Activated T-helper 1 cell treated with Interleukin-2 at 50 U/mL for 16 hours (primary cell): ENCODE results near the gene ZNF841.
"Not testable (repeated sequence)": the region's sequence is repeated elsewhere in the genome, so short reads cannot be mapped to it uniquely, and the experiment has no call there.

Experiments
- DNase-seq: peaks from one replicate; pipeline ENCODE4 v3.0.0-alpha.2; 2020; ENCODE audit warnings: low read depth

The ZNF841 gene

DNA sequence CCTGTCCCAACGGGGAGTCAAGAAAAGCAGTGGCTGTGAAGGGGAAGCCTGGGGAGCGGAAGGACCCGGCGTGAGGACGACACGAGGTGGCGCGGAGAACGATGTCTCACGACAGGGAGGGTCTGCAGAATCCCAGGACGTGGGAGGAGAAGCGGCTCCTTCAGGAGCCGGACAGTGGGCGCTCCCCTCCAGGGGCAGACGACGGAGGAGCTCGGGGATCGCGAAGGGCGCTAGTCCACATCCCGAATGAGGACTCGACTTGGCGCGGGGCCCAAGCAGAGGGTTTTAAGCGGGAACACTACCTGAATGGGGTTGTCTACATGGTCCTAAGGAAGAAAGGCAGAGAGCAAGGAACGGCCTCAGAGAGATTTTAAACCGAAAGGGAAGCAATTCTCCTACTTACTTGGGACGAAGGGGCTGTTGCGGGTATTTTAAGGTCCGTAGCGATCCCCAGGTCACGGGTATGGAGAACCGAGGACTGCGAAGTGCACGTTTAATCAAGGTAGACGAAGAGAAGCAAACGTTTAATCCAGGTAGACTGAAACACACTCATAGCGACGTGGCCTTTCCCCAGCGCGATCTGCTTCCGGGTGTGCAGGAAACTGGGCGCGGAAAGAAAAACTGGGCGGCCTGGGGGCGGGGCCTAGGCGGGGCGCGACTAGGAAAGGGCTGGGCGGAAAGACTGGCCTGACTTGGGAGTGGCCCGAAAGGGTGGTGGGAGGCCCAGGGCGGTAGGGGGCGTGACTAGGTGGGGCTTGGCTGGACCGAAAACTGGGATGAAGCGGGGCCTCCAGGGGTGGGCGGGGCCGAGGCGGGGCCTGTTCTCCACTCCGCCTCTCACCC is at the start of gene ZNF841:
TSS of gene ZNF841 (minus strand) at position 594 of the 843 bp plus-strand sequence. CDS start 10,964 bp downstream, outside the sequence.
- peak; percentile 71 for DNase-seq

DNA sequence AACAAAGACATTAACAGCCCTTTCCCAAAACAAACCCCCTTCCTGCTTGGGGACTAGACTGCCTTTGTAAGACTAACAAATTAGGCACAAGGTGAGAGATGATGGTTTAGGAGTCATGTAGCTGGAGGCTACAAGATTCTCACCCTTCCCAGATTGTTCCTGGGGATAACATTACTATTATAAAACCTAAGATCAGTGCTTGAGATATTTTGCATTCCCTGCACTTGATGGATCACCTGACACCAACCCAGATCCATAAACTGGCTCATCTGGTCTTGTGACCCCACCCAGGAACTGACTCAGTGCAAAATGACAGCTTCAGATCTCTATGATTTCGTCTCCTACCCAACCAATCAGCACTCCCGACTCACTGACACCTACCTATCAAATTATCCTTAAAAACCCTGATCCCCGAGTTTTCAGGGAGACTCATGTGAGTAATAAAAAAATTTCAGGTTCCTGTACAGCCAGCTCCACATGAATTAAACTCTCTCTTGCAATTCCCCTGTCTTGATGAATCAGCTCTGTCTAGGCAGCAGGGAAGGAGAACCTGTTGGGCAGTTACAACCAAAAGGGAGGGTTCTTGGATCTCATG is 46.5 kb upstream of the ZNF841 start:
- no peak for DNase-seq

DNA sequence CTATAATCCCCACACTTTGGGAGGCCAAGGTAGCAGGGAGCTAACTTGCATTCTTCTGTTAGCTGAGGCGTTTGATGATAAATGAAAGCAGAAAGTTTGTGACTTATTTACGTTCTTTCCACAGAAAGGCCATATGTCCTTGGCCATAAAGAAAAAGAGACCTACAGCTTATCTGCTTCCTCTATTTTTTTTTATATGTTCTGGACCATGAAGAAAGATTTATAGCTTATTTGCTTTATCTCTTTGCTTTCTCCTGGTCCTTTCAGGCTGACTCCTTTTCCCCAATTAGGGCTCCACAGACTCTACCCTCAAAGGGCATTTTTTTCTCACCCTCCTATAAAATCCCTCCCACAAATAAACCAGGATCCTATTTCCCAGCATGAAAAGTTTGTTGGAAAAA is 45.6 kb upstream of the ZNF841 start:
- DNase-seq: no peak

DNA sequence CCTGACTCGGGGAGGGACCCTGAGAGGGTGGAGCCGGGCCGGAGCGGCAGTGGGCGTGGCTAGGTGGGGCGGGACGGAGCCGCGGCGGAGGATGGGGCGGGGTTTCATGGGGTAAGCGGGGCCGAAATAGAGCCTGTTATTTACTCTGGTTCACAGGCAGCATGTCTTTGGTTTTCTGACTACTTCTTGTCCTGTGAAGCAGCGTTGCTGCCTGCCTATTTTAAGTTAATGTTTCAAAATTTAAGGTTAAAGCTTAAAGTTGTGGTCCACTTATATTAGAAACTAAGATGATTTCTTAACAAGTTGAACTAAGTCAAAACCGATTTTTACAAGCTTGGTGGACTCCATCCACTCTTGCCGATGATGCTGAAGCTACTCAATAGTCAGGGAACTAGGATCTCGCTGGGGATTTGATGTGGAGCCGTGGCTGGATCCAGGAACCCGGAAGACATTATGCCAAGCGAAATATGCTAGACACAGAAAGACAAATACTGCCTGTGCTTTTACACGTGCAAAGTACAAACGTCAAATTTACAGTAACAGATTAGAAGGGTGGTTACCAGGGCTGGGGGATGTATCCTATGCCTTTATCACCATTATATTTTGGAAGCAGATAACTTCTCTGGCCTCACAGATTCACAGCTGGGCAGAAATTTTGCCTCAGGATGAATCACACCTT is 44.6 kb upstream of the ZNF841 start:
- no peak for DNase-seq

DNA sequence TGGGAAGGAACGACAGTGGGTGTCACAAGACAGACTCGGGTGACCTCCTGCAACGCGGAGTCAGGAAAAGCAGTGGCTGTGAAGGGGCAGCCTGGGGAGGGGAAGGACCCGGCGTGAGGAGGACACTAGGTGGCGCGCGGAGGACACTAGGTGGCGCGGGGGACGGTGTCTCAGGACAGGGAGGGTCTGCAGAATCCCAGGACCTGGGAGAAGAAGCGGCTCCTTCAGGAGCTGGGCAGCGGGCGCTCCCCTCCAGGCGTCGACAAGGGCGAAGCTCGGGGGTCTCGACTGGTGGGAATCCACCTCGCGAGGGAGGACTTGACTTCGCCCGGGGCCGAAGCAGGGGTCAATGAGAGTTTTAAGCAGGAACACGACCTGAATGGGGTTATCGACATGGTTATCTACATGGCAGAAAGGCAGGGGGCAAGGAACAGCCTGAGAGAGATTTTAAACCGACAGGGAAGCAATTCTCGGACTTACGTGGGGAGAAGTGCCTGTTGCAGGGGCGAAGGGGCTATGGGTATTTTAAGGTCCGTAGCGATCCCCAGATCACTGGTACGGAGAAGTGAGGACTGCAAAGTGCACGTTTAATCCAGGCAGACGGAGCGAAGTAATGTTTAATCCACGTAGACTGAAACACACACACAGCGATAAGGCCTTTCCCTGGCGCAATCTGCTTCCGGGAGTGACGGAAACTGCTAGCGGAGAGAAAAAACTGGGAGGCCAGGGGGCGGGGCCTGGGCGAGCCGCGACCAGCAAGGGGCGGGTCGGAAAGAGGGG is 43.9 kb upstream of the ZNF841 start, which contains the start of gene ZNF616:
TSS of gene ZNF616 (minus strand) at position 687 of the 780 bp plus-strand sequence. CDS start 9,426 bp downstream, outside the sequence.
- DNase-seq: peak; percentile 96

GRCh38 chr19:52138983-52139251 is 43.4 kb upstream of the ZNF841 start:
- DNase-seq: no peak

DNA sequence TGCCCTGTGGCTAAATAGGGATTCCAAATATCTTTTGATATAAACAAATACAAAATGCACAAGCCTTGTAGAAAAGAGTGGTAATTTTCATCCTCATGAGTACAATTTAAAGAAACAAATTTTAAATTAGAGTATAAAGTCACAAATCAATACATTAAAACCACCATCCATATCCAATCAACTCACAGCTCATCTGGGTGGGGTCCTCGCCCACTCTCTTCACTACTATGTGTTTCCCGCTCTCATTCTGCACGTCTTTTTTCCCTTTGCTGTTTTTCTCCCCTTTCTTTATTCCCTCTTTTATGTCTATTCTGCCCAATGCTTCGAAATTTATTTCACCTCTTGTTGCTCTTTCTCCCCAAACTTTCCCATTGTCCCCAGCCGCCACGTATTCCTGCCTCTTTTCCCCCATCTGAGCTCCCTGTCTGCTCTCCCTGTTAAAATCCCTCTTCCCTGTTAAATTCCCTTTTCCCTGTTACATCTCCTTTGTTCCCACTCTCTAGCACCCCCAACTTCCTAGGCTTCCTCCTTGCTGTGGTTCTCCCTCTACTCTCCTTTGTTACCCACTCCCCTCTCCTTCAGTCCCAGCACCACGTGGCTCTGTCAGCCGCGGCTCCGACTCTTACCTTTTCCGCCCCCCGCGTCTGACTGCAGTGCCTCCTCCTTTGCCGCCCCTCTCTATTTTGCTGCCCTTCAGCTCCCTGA is 42.9 kb upstream of the ZNF841 start:
- no peak for DNase-seq

DNA sequence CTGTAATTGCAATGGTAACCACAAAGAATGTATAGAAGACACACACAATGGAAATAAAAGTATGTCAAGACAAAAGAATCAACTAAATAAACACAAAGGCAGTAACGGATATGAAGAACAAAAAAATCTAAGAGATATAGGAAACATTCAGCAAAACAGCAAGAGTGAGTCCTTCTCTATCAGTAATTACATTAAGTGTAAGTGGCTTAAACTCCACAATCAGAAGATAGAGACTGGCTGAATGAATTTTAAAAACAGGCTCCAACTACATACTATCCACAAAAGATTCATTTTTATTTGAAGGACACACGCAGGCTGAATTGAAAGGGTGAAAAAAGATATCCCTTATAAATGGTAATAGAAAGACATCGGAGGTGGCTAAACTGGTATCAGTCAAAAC is 24.7 kb upstream of the ZNF841 start:
- no peak for DNase-seq

- DNase-seq: no peak
These were observed 20.0 kb upstream of the ZNF841 start for GRCh38 chr19:52115526-52116053.

- no peak for DNase-seq
These were observed 19.1 kb upstream of the ZNF841 start for GRCh38 chr19:52114691-52115090.

DNA sequence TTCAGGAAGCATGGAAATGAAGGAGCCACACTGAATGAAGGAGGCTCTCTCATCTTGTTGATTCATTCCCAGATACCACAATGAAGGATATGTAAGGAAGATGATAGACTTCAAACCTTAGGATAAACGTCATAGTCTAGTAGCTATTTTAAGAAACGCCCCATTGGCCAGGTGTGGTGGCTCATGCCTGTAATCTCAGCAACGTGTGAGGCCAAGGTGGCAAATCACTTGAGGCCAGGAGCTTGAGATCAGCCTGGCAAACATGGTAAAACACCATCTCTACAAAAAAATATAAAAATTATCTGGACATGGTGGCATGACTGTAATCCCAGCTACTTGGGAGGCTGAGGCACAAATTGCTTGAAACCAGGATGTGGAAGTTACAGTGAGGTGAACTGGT is 17.1 kb upstream of the ZNF841 start:
- DNase-seq: no peak

DNA sequence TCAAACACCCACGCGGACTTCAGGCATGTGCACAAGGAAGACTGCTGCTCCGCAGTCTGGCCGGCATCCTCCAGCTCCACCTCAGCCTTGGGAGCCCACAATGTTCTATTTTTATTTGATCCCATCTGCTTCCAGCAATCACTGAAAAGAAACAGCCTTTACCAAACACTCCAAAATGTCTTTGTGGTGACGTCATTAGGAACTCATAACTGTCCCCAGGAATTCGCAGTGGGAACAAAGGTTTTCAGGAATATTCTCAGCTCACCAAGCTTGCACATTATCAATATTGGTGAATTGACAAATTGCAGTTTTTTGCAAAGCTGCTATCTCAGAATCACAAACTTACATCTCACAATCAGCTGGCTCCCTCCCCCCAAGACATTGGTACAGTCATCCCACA is 15.2 kb upstream of the ZNF841 start:
- DNase-seq: no peak

DNA sequence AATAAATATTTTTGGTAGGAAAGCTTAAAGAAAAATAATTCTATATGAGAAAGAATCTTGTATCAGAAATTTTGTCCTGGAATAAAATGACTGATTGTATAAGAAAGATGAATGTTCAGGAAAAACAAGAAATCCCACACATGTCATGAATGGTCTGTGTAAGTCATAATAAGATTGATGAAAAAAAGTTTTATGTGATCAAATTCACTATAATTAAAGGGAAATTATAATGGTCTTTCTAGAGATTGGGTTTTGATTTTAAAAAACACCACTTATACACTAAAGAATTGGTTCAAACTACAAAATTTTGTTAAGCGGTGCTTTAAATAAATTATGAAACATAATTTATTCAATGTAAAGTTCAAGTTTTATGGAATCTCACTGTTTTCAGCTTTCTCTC is 7.2 kb upstream of the ZNF841 start:
- DNase-seq: no peak

- DNase-seq: no peak
These were observed 6.4 kb upstream of the ZNF841 start for GRCh38 chr19:52101866-52102562.

- DNase-seq: no peak
These were observed 4.1 kb upstream of the ZNF841 start for GRCh38 chr19:52099497-52100138.

- not testable (repeated sequence) for DNase-seq
These were observed 851 bp upstream of the ZNF841 start for GRCh38 chr19:52096416-52096815.

GRCh38 chr19:52094526-52095130 is 937 bp downstream of the ZNF841 start:
- DNase-seq: no peak

DNA sequence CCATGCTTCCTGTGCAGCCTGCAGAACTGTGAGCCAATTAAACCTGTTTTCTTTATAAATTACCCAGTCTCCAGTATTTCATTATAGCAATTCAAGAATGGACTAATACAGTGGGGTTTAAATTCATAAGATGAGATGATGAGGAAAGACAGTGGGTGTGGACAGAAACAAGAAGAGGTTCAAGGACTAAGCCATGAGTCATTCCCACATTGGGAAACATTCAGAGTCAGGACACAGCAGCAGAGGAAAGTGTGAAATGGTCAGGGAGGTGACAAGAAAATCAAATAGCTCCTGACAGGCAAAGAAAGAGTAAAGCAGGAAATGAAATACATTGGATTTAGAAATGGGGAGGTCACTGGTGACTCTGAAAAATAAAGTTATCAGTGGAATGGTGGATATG is 9.1 kb downstream of the ZNF841 start:
- no peak for DNase-seq

GRCh38 chr19:52070496-52070895 is 25.1 kb downstream of the ZNF841 start:
- DNase-seq: no peak

GRCh38 chr19:52069653-52070052 is 25.9 kb downstream of the ZNF841 start:
- DNase-seq: no peak
